CD4-positive, alpha-beta T cell (primary cell): ENCODE measurements around the gene TOMM7. TPM values are rescaled to one million over a fixed set of nuclear protein-coding genes. Genes with fewer than 3 reads are reported as not detected.

Experiments used
- ATAC-seq: fragments of 200-7000 bp; cut with Tn5 transposase; one replicate; pipeline ENCODE4 v1.10.0; 2022; ENCODE audit warnings: mild to moderate bottlenecking; ENCODE audit not compliant: poor library complexity
- CTCF ChIA-PET: fragments of 350-600 bp; sonication (Branson Sonifier 250); formaldehyde crosslinking; loops from one replicate; lab custom pipeline; 2021; ENCODE audit warnings: antibody characterized with exemption, inconsistent platforms; lab: Charles Lee
- POLR2A ChIA-PET: fragments of 350-600 bp; sonication (Branson Sonifier 250); formaldehyde crosslinking; loops from one replicate; lab custom pipeline; 2021; ENCODE audit warnings: antibody characterized with exemption, inconsistent platforms; lab: Charles Lee
- DNase-seq, 14 experiments: peaks; one replicate each; pipeline ENCODE4 v3.0.0-alpha.2; 2013 to 2020; ENCODE audit warnings: mixed read lengths in 2 of 14
- H3K27ac ChIP-seq, 2 donors: one replicate each; pipeline versions ENCODE4 v1.5.1 to v1.7.0; 2013; ENCODE audit warnings: low read length in 2 of 2, low read depth in 1 of 2, mild to moderate bottlenecking in 1 of 2
- H3K27me3 ChIP-seq, 2 experiments: 1 replicate in 1 of 2; 2 replicates in 1 of 2; pipeline versions ENCODE4 v1.6.1 to v1.7.0; 2013; ENCODE audit warnings: low read length in 2 of 2, control low read depth in 1 of 2, mild to moderate bottlenecking in 1 of 2, moderate library complexity in 1 of 2; ENCODE audit not compliant: insufficient read depth in 2 of 2, control insufficient read depth in 1 of 2
- H3K36me3 ChIP-seq: one replicate; pipeline ENCODE4 v1.6.1; 2013; ENCODE audit warnings: low read length, control low read depth; ENCODE audit not compliant: insufficient read depth
- H3K4me1 ChIP-seq: one replicate; pipeline ENCODE4 v1.6.1; 2013; ENCODE audit warnings: low read length, control low read depth; ENCODE audit not compliant: insufficient read depth
- H3K4me3 ChIP-seq: one replicate; pipeline ENCODE4 v1.5.1; 2013; ENCODE audit warnings: mild to moderate bottlenecking, low read length, moderate library complexity
- H3K9me3 ChIP-seq, 2 experiments: 1 replicate in 1 of 2; 2 replicates in 1 of 2; pipeline versions ENCODE4 v1.6.1 to v1.7.0; 2013; ENCODE audit warnings: low read length in 2 of 2, mild to moderate bottlenecking in 2 of 2, control low read depth in 1 of 2, moderate library complexity in 1 of 2; ENCODE audit not compliant: control insufficient read depth in 1 of 2, insufficient read depth in 1 of 2
- H3K27ac Mint-ChIP-seq: one replicate; pipeline ENCODE4 v1.8.0; 2020; ENCODE audit warnings: mixed read lengths
- H3K27me3 Mint-ChIP-seq: one replicate; pipeline ENCODE4 v1.8.0; 2021; ENCODE audit warnings: mixed read lengths
- H3K36me3 Mint-ChIP-seq: one replicate; pipeline ENCODE4 v1.8.0; 2021; ENCODE audit warnings: low read depth, mixed read lengths
- H3K4me1 Mint-ChIP-seq: one replicate; pipeline ENCODE4 v1.8.0; 2021; ENCODE audit warnings: low read depth, mixed read lengths
- H3K4me3 Mint-ChIP-seq: one replicate; pipeline ENCODE4 v1.8.0; 2020; ENCODE audit warnings: mild to moderate bottlenecking, mixed read lengths
- H3K9me3 Mint-ChIP-seq: one replicate; pipeline ENCODE4 v1.8.0; 2020; ENCODE audit warnings: mixed read lengths
- intact Hi-C, 2 experiments: fragments of 100-400 bp; cut with DNase I in 1 of 2; cut with micrococcal nuclease in 1 of 2; formaldehyde crosslinking; loops; one replicate each; pipeline versions ENCODE4 v1.15.1 to v1.9.0; 2023 to 2025; cut with DNase I, micrococcal nuclease
- total RNA-seq, 174 experiments: library from RNA in 2 of 174; stranded (reverse) in 2 of 174; gene quantifications; one replicate each; pipeline ENCODE4 v1.2.3 and lab custom pipeline; 2021 to 2026
- TF ChIP-seq, protein P1 (sequence below): fragments of 200-600 bp; IDR thresholded peaks from one replicate; pipeline ENCODE4 v1.8.0; 2022; ENCODE audit warnings: antibody characterized with exemption, mild to moderate bottlenecking

The TOMM7 gene
- total RNA-seq, 2 experiments from 2014 or later, result 503 to 549 TPM

DNA sequence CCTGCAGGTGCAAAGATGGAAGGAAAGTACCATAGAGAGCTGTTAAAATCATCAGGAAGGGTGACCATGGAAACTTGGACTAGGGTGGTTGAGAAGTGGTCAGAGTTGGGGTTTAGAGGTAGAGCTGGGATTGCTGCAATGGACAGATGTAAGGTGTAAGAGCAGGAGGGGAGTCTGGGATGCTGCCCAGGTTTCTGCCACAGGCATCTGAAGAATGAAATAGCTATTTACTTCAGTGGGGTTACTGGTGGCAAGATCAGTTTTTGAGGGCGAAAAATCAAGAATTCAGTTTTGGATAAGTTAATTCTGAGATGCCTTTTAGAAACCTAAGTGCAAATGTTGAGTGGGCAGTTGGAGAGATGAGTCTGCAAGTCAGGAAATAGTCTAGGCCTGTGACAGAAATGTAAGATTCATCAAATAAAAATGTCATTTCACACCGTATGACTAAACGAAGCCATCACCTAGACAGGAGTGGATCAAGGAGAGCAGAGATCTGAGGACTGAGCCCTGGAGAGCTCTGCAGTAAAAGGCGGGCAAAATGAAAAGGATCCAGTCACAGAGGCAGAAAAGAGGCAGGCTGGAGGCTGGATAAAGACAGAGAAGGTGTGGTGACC lies 22.7 kb upstream of the TOMM7 start:
- ChIA-PET CTCF (interaction anchor here (1.3 kb wide), 1 partner anchor 15 kb away, joined by 3 read pairs; no protein-coding TSS in a partner anchor), POLR2A (no interaction called here)
- TF ChIP-seq, protein P1, sequence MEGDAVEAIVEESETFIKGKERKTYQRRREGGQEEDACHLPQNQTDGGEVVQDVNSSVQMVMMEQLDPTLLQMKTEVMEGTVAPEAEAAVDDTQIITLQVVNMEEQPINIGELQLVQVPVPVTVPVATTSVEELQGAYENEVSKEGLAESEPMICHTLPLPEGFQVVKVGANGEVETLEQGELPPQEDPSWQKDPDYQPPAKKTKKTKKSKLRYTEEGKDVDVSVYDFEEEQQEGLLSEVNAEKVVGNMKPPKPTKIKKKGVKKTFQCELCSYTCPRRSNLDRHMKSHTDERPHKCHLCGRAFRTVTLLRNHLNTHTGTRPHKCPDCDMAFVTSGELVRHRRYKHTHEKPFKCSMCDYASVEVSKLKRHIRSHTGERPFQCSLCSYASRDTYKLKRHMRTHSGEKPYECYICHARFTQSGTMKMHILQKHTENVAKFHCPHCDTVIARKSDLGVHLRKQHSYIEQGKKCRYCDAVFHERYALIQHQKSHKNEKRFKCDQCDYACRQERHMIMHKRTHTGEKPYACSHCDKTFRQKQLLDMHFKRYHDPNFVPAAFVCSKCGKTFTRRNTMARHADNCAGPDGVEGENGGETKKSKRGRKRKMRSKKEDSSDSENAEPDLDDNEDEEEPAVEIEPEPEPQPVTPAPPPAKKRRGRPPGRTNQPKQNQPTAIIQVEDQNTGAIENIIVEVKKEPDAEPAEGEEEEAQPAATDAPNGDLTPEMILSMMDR, result no peak
- peaks cover 3% of the 10 kb centered on the region for H3K27me3 Mint-ChIP-seq
- DNase-seq (no peak), ATAC-seq (no peak)
- H3K36me3 Mint-ChIP-seq, result no peaks in the 10 kb centered on the region
- H3K9me3 Mint-ChIP-seq, result no peaks in the 10 kb centered on the region
- no peaks in the 10 kb centered on the region for H3K36me3 ChIP-seq
- H3K4me1 Mint-ChIP-seq, result no peaks in the 10 kb centered on the region
- no peak overlapping the region for H3K4me3 ChIP-seq
- intact Hi-C loops, result no loop called here
- no peak overlapping the region for H3K27ac ChIP-seq
- H3K27me3 ChIP-seq, result no peaks in the 10 kb centered on the region
- no peak overlapping the region for H3K4me3 Mint-ChIP-seq
- H3K4me1 ChIP-seq, result no peaks in the 10 kb centered on the region
- H3K27ac Mint-ChIP-seq, result no peak overlapping the region
- H3K9me3 ChIP-seq, result no peaks in the 10 kb centered on the region

DNA sequence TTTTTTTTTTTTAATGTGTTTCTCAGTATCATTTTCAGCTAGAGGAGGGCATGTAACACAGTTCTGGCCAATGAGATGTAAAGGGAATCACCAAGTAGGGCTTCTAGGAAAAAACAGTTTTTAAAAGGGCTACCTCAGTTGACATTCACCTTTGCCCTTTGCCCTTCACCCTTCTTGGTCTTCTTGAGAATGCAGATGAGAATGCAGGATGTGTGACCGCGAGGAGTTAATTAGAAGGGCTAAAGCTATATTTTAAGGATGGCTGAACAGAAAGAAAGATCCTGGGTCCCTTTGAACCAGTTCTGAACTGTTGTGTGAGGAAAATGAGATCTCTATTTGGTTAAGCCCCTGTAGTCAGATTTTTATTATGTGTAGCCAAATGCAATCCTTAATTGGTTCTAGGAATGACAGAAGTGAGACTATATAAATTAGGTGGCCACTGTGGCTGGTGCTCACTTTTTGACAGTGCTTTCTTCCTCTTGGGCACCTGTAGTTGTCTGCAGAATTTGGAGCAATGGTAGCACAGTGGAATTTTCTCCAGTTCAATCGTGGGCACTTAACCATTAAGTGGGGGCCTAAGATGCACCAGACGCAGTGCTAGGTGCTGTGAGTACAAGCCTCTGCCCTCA lies 21.1 kb upstream of the TOMM7 start:
- H3K4me1 Mint-ChIP-seq, result no peaks in the 10 kb centered on the region
- Histone ChIP-seq H3K9me3 (no peaks in the 10 kb centered on the region), H3K4me1 (no peaks in the 10 kb centered on the region), H3K4me3 (no peak overlapping the region), H3K27ac (no peak overlapping the region), H3K36me3 (no peaks in the 10 kb centered on the region), H3K27me3 (peaks cover 0 to 2% of the 10 kb centered on the region in 2 experiments)
- no peak overlapping the region for H3K4me3 Mint-ChIP-seq
- TF ChIP-seq, protein P1, result no peak
- H3K9me3 Mint-ChIP-seq, result no peaks in the 10 kb centered on the region
- ChIA-PET POLR2A (no interaction called here), CTCF (no interaction called here)
- H3K27me3 Mint-ChIP-seq, result no peaks in the 10 kb centered on the region
- ATAC-seq (no peak), DNase-seq (no peak)
- no peaks in the 10 kb centered on the region for H3K36me3 Mint-ChIP-seq
- intact Hi-C loops, result no loop called here
- no peak overlapping the region for H3K27ac Mint-ChIP-seq

DNA sequence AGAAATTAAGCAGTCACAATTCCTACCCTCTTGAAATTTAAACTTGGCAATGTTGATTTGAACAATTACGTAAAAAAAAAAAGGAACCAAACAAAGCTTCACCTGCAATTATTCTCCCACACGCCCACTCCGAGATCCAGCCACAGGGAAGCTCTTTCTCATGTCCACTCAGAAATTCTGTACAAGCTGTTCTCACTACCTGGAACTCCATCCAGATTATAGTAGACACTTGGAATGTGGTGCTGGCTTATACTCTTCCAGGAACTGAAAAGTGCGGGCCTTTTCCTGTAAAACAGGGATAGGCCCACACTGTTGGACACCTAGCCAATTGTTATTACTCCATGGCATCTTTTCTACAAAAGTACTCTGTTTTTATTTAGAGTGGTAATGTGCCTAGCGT lies 20.3 kb upstream of the TOMM7 start:
- no peaks in the 10 kb centered on the region for H3K27me3 Mint-ChIP-seq
- Histone ChIP-seq H3K27me3 (peaks cover 0 to 5% of the 10 kb centered on the region in 2 experiments), H3K9me3 (no peaks in the 10 kb centered on the region), H3K4me3 (no peak overlapping the region), H3K36me3 (no peaks in the 10 kb centered on the region), H3K27ac (no peak overlapping the region), H3K4me1 (no peaks in the 10 kb centered on the region)
- ChIA-PET CTCF (no interaction called here), POLR2A (no interaction called here)
- no peaks in the 10 kb centered on the region for H3K4me1 Mint-ChIP-seq
- TF ChIP-seq, protein P1, result no peak
- H3K9me3 Mint-ChIP-seq, result no peaks in the 10 kb centered on the region
- intact Hi-C loops, result no loop called here
- ATAC-seq (no peak), DNase-seq (no peak)
- no peak overlapping the region for H3K4me3 Mint-ChIP-seq
- no peaks in the 10 kb centered on the region for H3K36me3 Mint-ChIP-seq
- no peak overlapping the region for H3K27ac Mint-ChIP-seq
